ENCODE measurements around the gene DYNC2H1.

DNA sequence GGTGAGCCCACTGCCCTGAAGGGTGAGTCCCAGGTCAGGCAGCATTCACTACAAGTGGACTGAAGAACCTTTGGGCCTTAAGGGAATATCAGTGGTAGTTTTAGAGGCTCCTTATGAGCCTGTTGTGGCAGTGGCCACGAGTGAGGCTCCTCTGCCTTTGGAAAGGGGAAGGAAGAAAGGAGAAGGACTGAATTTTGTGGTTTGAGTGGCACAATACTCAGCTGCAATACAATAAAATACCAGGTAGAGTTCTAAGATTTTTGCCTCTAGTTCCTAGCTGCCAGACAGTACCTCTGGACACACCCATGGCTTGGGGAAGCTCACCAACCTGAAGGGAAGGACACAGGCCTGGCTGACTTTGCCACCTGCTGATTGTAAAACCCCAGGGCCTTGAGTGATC lies 260.9 kb downstream of the DYNC2H1 start:
- TF ChIP-seq, protein P1, sequence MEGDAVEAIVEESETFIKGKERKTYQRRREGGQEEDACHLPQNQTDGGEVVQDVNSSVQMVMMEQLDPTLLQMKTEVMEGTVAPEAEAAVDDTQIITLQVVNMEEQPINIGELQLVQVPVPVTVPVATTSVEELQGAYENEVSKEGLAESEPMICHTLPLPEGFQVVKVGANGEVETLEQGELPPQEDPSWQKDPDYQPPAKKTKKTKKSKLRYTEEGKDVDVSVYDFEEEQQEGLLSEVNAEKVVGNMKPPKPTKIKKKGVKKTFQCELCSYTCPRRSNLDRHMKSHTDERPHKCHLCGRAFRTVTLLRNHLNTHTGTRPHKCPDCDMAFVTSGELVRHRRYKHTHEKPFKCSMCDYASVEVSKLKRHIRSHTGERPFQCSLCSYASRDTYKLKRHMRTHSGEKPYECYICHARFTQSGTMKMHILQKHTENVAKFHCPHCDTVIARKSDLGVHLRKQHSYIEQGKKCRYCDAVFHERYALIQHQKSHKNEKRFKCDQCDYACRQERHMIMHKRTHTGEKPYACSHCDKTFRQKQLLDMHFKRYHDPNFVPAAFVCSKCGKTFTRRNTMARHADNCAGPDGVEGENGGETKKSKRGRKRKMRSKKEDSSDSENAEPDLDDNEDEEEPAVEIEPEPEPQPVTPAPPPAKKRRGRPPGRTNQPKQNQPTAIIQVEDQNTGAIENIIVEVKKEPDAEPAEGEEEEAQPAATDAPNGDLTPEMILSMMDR (IDR thresholded peaks at IDR 0.05; ENCODE audit: borderline replicate concordance, extremely low read depth, low read length, poor library complexity, severe bottlenecking), result no peak
- no peak for TF ChIP-seq EZH2 (IDR thresholded peaks at IDR 0.05; ENCODE audit: borderline replicate concordance, low read depth, low read length, severe bottlenecking)
